ENCODE data around the gene RBM17. TPM values are rescaled to one million over a fixed set of nuclear protein-coding genes. Genes with fewer than 3 reads are reported as not detected.

RBM17 gene
- total RNA-seq, 1 experiment from 2014 or later: 65.4 TPM

GRCh38 chr10:6067457-6067856 is 21.4 kb upstream of the RBM17 start:
- H3K27ac ChIP-seq (ENCODE audit: low read length): no peak overlapping the region
- no peaks in the 10 kb centered on the region for H3K36me3 ChIP-seq (ENCODE audit: control insufficient read depth, insufficient read depth, low read length)
- no TSS peak for BruUV-seq (replicated peaks)
- H3K9me3 ChIP-seq (ENCODE audit: control insufficient read depth, insufficient read depth, low read depth, low read length): no peaks in the 10 kb centered on the region
- no peak for ATAC-seq
- no peak overlapping the region for H3K4me3 ChIP-seq (ENCODE audit: low read depth in 2 of 2, low read length in 2 of 2)
- H3K4me1 ChIP-seq (ENCODE audit: control insufficient read depth, insufficient read depth, low read length): no peaks in the 10 kb centered on the region
- ChIA-PET CTCF (no interaction called here), POLR2A (interaction anchor here (0.7 kb wide), 1 partner anchor 155 kb away, joined by 10 read pairs; no protein-coding TSS in a partner anchor)
- intact Hi-C loops (cut with micrococcal nuclease; ENCODE audit: unreplicated experiment) (no loop called here), in situ Hi-C loops (cut with HindIII; ENCODE audit: low pct_unique_long_range_greater_than_20kb, low sequenced_read_pairs) (no loop called here)
- DNase-seq (ENCODE audit: low read depth, low spot score): no peak
- no peaks in the 10 kb centered on the region; the same call in 1 of the 2 replicates for H3K27me3 ChIP-seq (ENCODE audit: control insufficient read depth, insufficient read depth, low read length)
- TF ChIP-seq POLR2AphosphoS5 (IDR thresholded peaks at IDR 0.05; ENCODE audit: low read depth, low read length): no peak
- no peak for TF ChIP-seq CTCF (IDR thresholded peaks at IDR 0.05)
- TF ChIP-seq SIN3A (IDR thresholded peaks at IDR 0.05; ENCODE audit: borderline replicate concordance, insufficient read depth, low read depth, low read length): no peak
- TF ChIP-seq REST (IDR thresholded peaks at IDR 0.05; ENCODE audit: insufficient read depth in 1 of 2, low read depth in 2 of 2, low read length in 1 of 2): no peak
- TF ChIP-seq TCF7L2 (IDR thresholded peaks at IDR 0.05; ENCODE audit: low read depth, low read length): no peak

GRCh38 chr10:6068006-6068405 is 20.8 kb upstream of the RBM17 start:
- Histone ChIP-seq H3K27me3 (ENCODE audit: control insufficient read depth, insufficient read depth, low read length) (no peaks in the 10 kb centered on the region; the same call in 1 of the 2 replicates), H3K4me3 (ENCODE audit: low read depth in 2 of 2, low read length in 2 of 2) (no peak overlapping the region), H3K36me3 (ENCODE audit: control insufficient read depth, insufficient read depth, low read length) (no peaks in the 10 kb centered on the region), H3K9me3 (ENCODE audit: control insufficient read depth, insufficient read depth, low read depth, low read length) (no peaks in the 10 kb centered on the region), H3K4me1 (ENCODE audit: control insufficient read depth, insufficient read depth, low read length) (no peaks in the 10 kb centered on the region), H3K27ac (ENCODE audit: low read length) (no peak overlapping the region)
- CTCF ChIA-PET: no interaction called here
- DNase-seq (ENCODE audit: low read depth, low spot score) (no peak), ATAC-seq (no peak)
- intact Hi-C loops (cut with micrococcal nuclease; ENCODE audit: unreplicated experiment) (no loop called here), in situ Hi-C loops (cut with HindIII; ENCODE audit: low pct_unique_long_range_greater_than_20kb, low sequenced_read_pairs) (no loop called here)
- POLR2A ChIA-PET: interaction anchor here (0.7 kb wide), 1 partner anchor 155 kb away, joined by 10 read pairs; no protein-coding TSS in a partner anchor
- no peak for TF ChIP-seq REST (IDR thresholded peaks at IDR 0.05; ENCODE audit: insufficient read depth in 1 of 2, low read depth in 2 of 2, low read length in 1 of 2)
- no peak for TF ChIP-seq SIN3A (IDR thresholded peaks at IDR 0.05; ENCODE audit: borderline replicate concordance, insufficient read depth, low read depth, low read length)
- no peak for TF ChIP-seq TCF7L2 (IDR thresholded peaks at IDR 0.05; ENCODE audit: low read depth, low read length)
- no peak for TF ChIP-seq POLR2AphosphoS5 (IDR thresholded peaks at IDR 0.05; ENCODE audit: low read depth, low read length)
- no peak for TF ChIP-seq CTCF (IDR thresholded peaks at IDR 0.05)
- BruUV-seq (replicated peaks): no TSS peak

All from Panc1 (cell line).